DND-41 (cell line): ENCODE data around the gene MARS1.

Source experiments
- ATAC-seq: fragments of 200-7000 bp; cut with Tn5 transposase; 3 replicates; pipeline ENCODE4 v1.9.1; 2021; ENCODE audit warnings: low read depth; ENCODE audit not compliant: insufficient read depth
- DNase-seq: peaks from one replicate; pipeline ENCODE4 v3.0.0-alpha.2; 2020
- H2AFZ ChIP-seq: 2 replicates; pipeline ENCODE4 v1.6.0; 2012; ENCODE audit warnings: low read depth, low read length
- H3K27ac ChIP-seq: 2 replicates; pipeline ENCODE4 v1.5.1; 2012; ENCODE audit warnings: low read length, inconsistent platforms
- H3K27me3 ChIP-seq: fragments of 200-600 bp; sonication (generic); 2 replicates; pipeline ENCODE4 v1.6.0; 2012; ENCODE audit warnings: low read length, mild to moderate bottlenecking, inconsistent platforms; ENCODE audit not compliant: insufficient read depth, poor library complexity
- H3K36me3 ChIP-seq: 2 replicates; pipeline ENCODE4 v1.5.1; 2012; ENCODE audit warnings: low read length, inconsistent platforms; ENCODE audit not compliant: insufficient read depth
- H3K4me1 ChIP-seq: 2 replicates; pipeline ENCODE4 v1.5.1; 2012; ENCODE audit warnings: mild to moderate bottlenecking, low read length; ENCODE audit not compliant: insufficient read depth
- H3K4me2 ChIP-seq: 2 replicates; pipeline ENCODE4 v1.6.0; 2012; ENCODE audit warnings: mild to moderate bottlenecking, moderate library complexity, low read length, inconsistent platforms; ENCODE audit not compliant: insufficient read depth
- H3K4me3 ChIP-seq, 2 experiments: fragments of 200-600 bp in 1 of 2; shearing (Covaris generic) in 1 of 2; 2 replicates each; pipeline ENCODE4 v1.5.1; 2012 to 2016; ENCODE audit warnings: inconsistent platforms in 2 of 2, low read length in 2 of 2, mild to moderate bottlenecking in 2 of 2, low read depth in 1 of 2, moderate library complexity in 1 of 2
- H3K79me2 ChIP-seq: 2 replicates; pipeline ENCODE4 v1.6.0; 2012; ENCODE audit warnings: low read length, inconsistent platforms; ENCODE audit not compliant: insufficient read depth
- H3K9ac ChIP-seq: 2 replicates; pipeline ENCODE4 v1.6.0; 2012; ENCODE audit warnings: low read depth, mild to moderate bottlenecking, inconsistent platforms, low read length, moderate library complexity
- H3K9me3 ChIP-seq: 2 replicates; pipeline ENCODE4 v1.5.1; 2012; ENCODE audit warnings: low read length, moderate library complexity, mild to moderate bottlenecking, inconsistent platforms; ENCODE audit not compliant: insufficient read depth, severe bottlenecking
- H4K20me1 ChIP-seq: 2 replicates; pipeline ENCODE4 v1.6.0; 2012; ENCODE audit warnings: low read length; ENCODE audit not compliant: insufficient read depth
- CTCF ChIP-seq: IDR thresholded peaks from 2 replicates; pipeline ENCODE4 v1.5.1; 2012; ENCODE audit warnings: borderline replicate concordance, low read length, moderate library complexity, mild to moderate bottlenecking; ENCODE audit not compliant: poor library complexity, severe bottlenecking; ENCODE audit errors: extremely low read depth
- EZH2 ChIP-seq: IDR thresholded peaks from 3 replicates; pipeline ENCODE4 v1.6.1; 2012; ENCODE audit warnings: borderline replicate concordance, low read depth, mild to moderate bottlenecking, moderate library complexity, low read length, inconsistent platforms; ENCODE audit not compliant: severe bottlenecking

The MARS1 gene

GRCh38 chr12:57497223-57498131 lies 9.6 kb downstream of the MARS1 start:
- no peaks in the 10 kb centered on the region for H3K9me3 ChIP-seq
- H3K9ac ChIP-seq: no peak overlapping the region
- H3K27me3 ChIP-seq: no peaks in the 10 kb centered on the region
- peaks cover 48% of the 10 kb centered on the region for H3K79me2 ChIP-seq
- H3K4me3 ChIP-seq: no peak overlapping the region
- no peak for TF ChIP-seq EZH2
- TF ChIP-seq CTCF: no peak
- peaks cover 73% of the 10 kb centered on the region for H3K36me3 ChIP-seq
- DNase-seq (no peak), ATAC-seq (peak; percentile 27)
- no peaks in the 10 kb centered on the region for H3K4me1 ChIP-seq
- H4K20me1 ChIP-seq: peaks cover 28% of the 10 kb centered on the region; the same call in 1 of the 2 replicates
- H3K4me2 ChIP-seq: no peak overlapping the region
- H2AFZ ChIP-seq: no peak overlapping the region
- no peak overlapping the region for H3K27ac ChIP-seq

- peak; percentile 34; the same call in 1 of the 3 replicates for ATAC-seq
- Histone ChIP-seq H3K4me3 (no peak overlapping the region), H3K4me1 (no peaks in the 10 kb centered on the region)
Measured at GRCh38 chr12:57498132-57498502, 10.2 kb downstream of the MARS1 start.

GRCh38 chr12:57498571-57498970 lies 10.7 kb downstream of the MARS1 start:
- Histone ChIP-seq H3K36me3 (peaks cover 77% of the 10 kb centered on the region), H3K9ac (no peak overlapping the region), H3K27ac (no peak overlapping the region), H4K20me1 (peaks cover 23% of the 10 kb centered on the region; the same call in 1 of the 2 replicates), H3K27me3 (no peaks in the 10 kb centered on the region), H3K4me1 (no peaks in the 10 kb centered on the region), H3K4me3 (no peak overlapping the region), H3K9me3 (no peaks in the 10 kb centered on the region), H3K4me2 (no peak overlapping the region), H2AFZ (no peak overlapping the region), H3K79me2 (peaks cover 42% of the 10 kb centered on the region)
- no peak for TF ChIP-seq CTCF
- no peak for TF ChIP-seq EZH2
- DNase-seq (no peak), ATAC-seq (no peak)

More at GRCh38 chr12:57498132-57498502, 10.2 kb downstream of the MARS1 start:
- no peak overlapping the region for H3K27ac ChIP-seq
- no peak overlapping the region for H2AFZ ChIP-seq
- H3K4me2 ChIP-seq: no peak overlapping the region
- H3K36me3 ChIP-seq: peaks cover 74% of the 10 kb centered on the region
- no peaks in the 10 kb centered on the region for H3K27me3 ChIP-seq
- H3K9ac ChIP-seq: no peak overlapping the region
- H3K79me2 ChIP-seq: peaks cover 42% of the 10 kb centered on the region
- H3K9me3 ChIP-seq: no peaks in the 10 kb centered on the region
- peaks cover 23% of the 10 kb centered on the region; the same call in 1 of the 2 replicates for H4K20me1 ChIP-seq
- TF ChIP-seq EZH2: no peak
- TF ChIP-seq CTCF: no peak
- no peak for DNase-seq
